HEK293 (cell line): ENCODE data around the gene FAM89A.

Experiments used
- CTCF ChIA-PET: fragments of 350-600 bp; formaldehyde crosslinking; extraction: SDS; loops from one replicate; lab custom pipeline; 2021; ENCODE audit warnings: antibody characterized with exemption; lab: Yijun Ruan, JAX
- POLR2A ChIA-PET: fragments of 300-600 bp; formaldehyde crosslinking; extraction: SDS; loops from one replicate; lab custom pipeline; 2020; ENCODE audit warnings: antibody characterized with exemption, inconsistent platforms; lab: Yijun Ruan, JAX
- H3K27ac ChIP-seq: fragments of 200-500 bp; sonication (Bioruptor generic); 2 replicates; pipeline ENCODE4 v1.5.1; 2014; ENCODE audit warnings: low read depth, low read length, control low read depth, inconsistent platforms; ENCODE audit errors: extremely low read depth
- H3K36me3 ChIP-seq, 2 experiments: fragments of 200-500 bp in 1 of 2; sonication (Bioruptor generic) in 1 of 2; 1 replicate in 1 of 2; 2 replicates in 1 of 2; pipeline ENCODE4 v1.5.1; 2014 to 2017; ENCODE audit warnings: inconsistent platforms in 2 of 2, low read length in 2 of 2; ENCODE audit not compliant: control insufficient read depth in 2 of 2, insufficient read depth in 1 of 2
- H3K4me1 ChIP-seq: fragments of 200-500 bp; sonication (Bioruptor generic); 2 replicates; pipeline ENCODE4 v1.5.1; 2014; ENCODE audit warnings: mild to moderate bottlenecking, low read length, inconsistent platforms; ENCODE audit not compliant: control insufficient read depth, insufficient read depth
- H3K4me3 ChIP-seq: 2 replicates; pipeline ENCODE4 v1.5.1; 2011; ENCODE audit warnings: low read depth, mild to moderate bottlenecking, control low read depth, low read length, moderate library complexity
- H3K9me3 ChIP-seq: fragments of 200-500 bp; sonication (Bioruptor generic); 2 replicates; pipeline ENCODE4 v1.5.1; 2014; ENCODE audit warnings: low read depth, low read length, inconsistent platforms; ENCODE audit not compliant: control insufficient read depth, insufficient read depth
- ATF2 ChIP-seq: fragments of 450-650 bp; formaldehyde crosslinking; IDR thresholded peaks from 2 replicates; pipeline ENCODE4 v1.5.1; 2016; ENCODE audit warnings: missing biosample characterization, missing genetic modification characterization, low read depth
- ELK4 ChIP-seq: IDR thresholded peaks from 2 replicates; pipeline ENCODE4 v1.6.1; 2011; ENCODE audit warnings: mild to moderate bottlenecking, low read depth, low read length, borderline replicate concordance
- HOXA7 ChIP-seq: sonication (generic); formaldehyde crosslinking; IDR thresholded peaks from 2 replicates; pipeline ENCODE4 v1.8.1; 2022; ENCODE audit warnings: missing genetic modification reagents, borderline replicate concordance
- IKZF3 ChIP-seq: fragments of 450-650 bp; IDR thresholded peaks from 2 replicates; pipeline ENCODE4 v1.5.0; 2018; ENCODE audit warnings: missing biosample characterization, mild to moderate bottlenecking, missing genetic modification characterization, moderate library complexity
- KLF16 ChIP-seq: fragments of 450-650 bp; formaldehyde crosslinking; IDR thresholded peaks from 2 replicates; pipeline ENCODE4 v1.5.1; 2017; ENCODE audit warnings: missing biosample characterization, missing genetic modification characterization
- RBAK ChIP-seq: fragments of 450-650 bp; formaldehyde crosslinking; IDR thresholded peaks from 2 replicates; pipeline ENCODE4 v1.5.1; 2016; ENCODE audit warnings: missing biosample characterization, missing genetic modification characterization
- SP2 ChIP-seq: fragments of 450-650 bp; formaldehyde crosslinking; IDR thresholded peaks from 2 replicates; pipeline ENCODE4 v1.5.1; 2016; ENCODE audit warnings: missing biosample characterization, missing genetic modification characterization
- SP3 ChIP-seq: fragments of 450-650 bp; formaldehyde crosslinking; IDR thresholded peaks from 2 replicates; pipeline ENCODE4 v1.5.1; 2016; ENCODE audit warnings: missing biosample characterization, missing genetic modification characterization
- ZBTB20 ChIP-seq: fragments of 450-650 bp; formaldehyde crosslinking; IDR thresholded peaks from 2 replicates; pipeline ENCODE4 v1.5.1; 2016; ENCODE audit warnings: missing biosample characterization, missing genetic modification characterization
- ZBTB44 ChIP-seq: fragments of 450-650 bp; IDR thresholded peaks from 2 replicates; pipeline ENCODE4 v1.5.1; 2018; ENCODE audit warnings: missing biosample characterization, mild to moderate bottlenecking, missing genetic modification characterization
- ZBTB8A ChIP-seq: fragments of 450-650 bp; formaldehyde crosslinking; IDR thresholded peaks from 2 replicates; pipeline ENCODE4 v1.5.1; 2016; ENCODE audit warnings: missing biosample characterization, missing genetic modification characterization
- ZFHX2 ChIP-seq: fragments of 450-650 bp; formaldehyde crosslinking; conservative IDR thresholded peaks from 2 replicates; pipeline ENCODE4 v1.5.1; 2016; ENCODE audit warnings: missing biosample characterization, missing genetic modification characterization
- ZNF10 ChIP-seq: fragments of 450-650 bp; formaldehyde crosslinking; IDR thresholded peaks from 2 replicates; pipeline ENCODE4 v1.5.1; 2017; ENCODE audit warnings: missing biosample characterization, missing genetic modification characterization
- ZNF114 ChIP-seq: fragments of 450-650 bp; formaldehyde crosslinking; IDR thresholded peaks from 2 replicates; pipeline ENCODE4 v1.5.0; 2017; ENCODE audit warnings: missing biosample characterization, missing genetic modification characterization
- ZNF18 ChIP-seq: fragments of 450-650 bp; formaldehyde crosslinking; IDR thresholded peaks from 2 replicates; pipeline ENCODE4 v1.5.1; 2016; ENCODE audit warnings: missing biosample characterization, missing genetic modification characterization
- ZNF211 ChIP-seq: fragments of 450-650 bp; formaldehyde crosslinking; IDR thresholded peaks from 2 replicates; pipeline ENCODE4 v1.5.1; 2016; ENCODE audit warnings: low read depth, missing biosample characterization, missing genetic modification characterization
- ZNF214 ChIP-seq: fragments of 450-650 bp; formaldehyde crosslinking; IDR thresholded peaks from 2 replicates; pipeline ENCODE4 v1.5.1; 2017; ENCODE audit warnings: missing biosample characterization, mild to moderate bottlenecking, missing genetic modification characterization, borderline replicate concordance
- ZNF23 ChIP-seq: fragments of 450-650 bp; formaldehyde crosslinking; IDR thresholded peaks from 2 replicates; pipeline ENCODE4 v1.5.1; 2016; ENCODE audit warnings: missing biosample characterization, missing genetic modification characterization, borderline replicate concordance
- ZNF24 ChIP-seq: fragments of 450-650 bp; formaldehyde crosslinking; IDR thresholded peaks from 2 replicates; pipeline ENCODE4 v1.5.1; 2016; ENCODE audit warnings: missing biosample characterization, missing genetic modification characterization
- ZNF248 ChIP-seq: fragments of 450-650 bp; formaldehyde crosslinking; IDR thresholded peaks from 2 replicates; pipeline ENCODE4 v1.5.1; 2017; ENCODE audit warnings: missing biosample characterization, missing genetic modification characterization
- ZNF311 ChIP-seq: fragments of 450-650 bp; formaldehyde crosslinking; IDR thresholded peaks from 2 replicates; pipeline ENCODE4 v1.5.1; 2017; ENCODE audit warnings: missing biosample characterization, missing genetic modification characterization, borderline replicate concordance
- ZNF366 ChIP-seq: fragments of 450-650 bp; formaldehyde crosslinking; conservative IDR thresholded peaks from 2 replicates; pipeline ENCODE4 v1.5.1; 2016; ENCODE audit warnings: missing biosample characterization, missing genetic modification characterization
- ZNF530 ChIP-seq: fragments of 450-650 bp; formaldehyde crosslinking; IDR thresholded peaks from 2 replicates; pipeline ENCODE4 v1.5.1; 2016; ENCODE audit warnings: low read depth, missing biosample characterization, missing genetic modification characterization
- ZNF544 ChIP-seq: fragments of 450-650 bp; formaldehyde crosslinking; IDR thresholded peaks from 2 replicates; pipeline ENCODE4 v1.5.0; 2017; ENCODE audit warnings: missing biosample characterization, missing genetic modification characterization
- ZNF561 ChIP-seq: fragments of 450-650 bp; IDR thresholded peaks from 2 replicates; pipeline ENCODE4 v1.5.1; 2018; ENCODE audit warnings: missing biosample characterization, missing genetic modification characterization, borderline replicate concordance
- ZNF571 ChIP-seq: fragments of 450-650 bp; formaldehyde crosslinking; IDR thresholded peaks from 2 replicates; pipeline ENCODE4 v1.5.0; 2017; ENCODE audit warnings: missing biosample characterization, missing genetic modification characterization
- ZNF580 ChIP-seq: fragments of 450-650 bp; formaldehyde crosslinking; IDR thresholded peaks from 2 replicates; pipeline ENCODE4 v1.5.1; 2016; ENCODE audit warnings: missing biosample characterization, missing genetic modification characterization
- ZNF585B ChIP-seq: fragments of 450-650 bp; formaldehyde crosslinking; IDR thresholded peaks from 2 replicates; pipeline ENCODE4 v1.5.1; 2016; ENCODE audit warnings: missing biosample characterization, missing genetic modification characterization
- ZNF623 ChIP-seq: fragments of 450-650 bp; formaldehyde crosslinking; IDR thresholded peaks from 2 replicates; pipeline ENCODE4 v1.5.1; 2016; ENCODE audit warnings: missing biosample characterization, missing genetic modification characterization
- ZNF677 ChIP-seq: fragments of 450-650 bp; IDR thresholded peaks from 2 replicates; pipeline ENCODE4 v1.5.0; 2018; ENCODE audit warnings: missing biosample characterization, mild to moderate bottlenecking, missing genetic modification characterization, moderate library complexity
- ZNF692 ChIP-seq: fragments of 450-650 bp; formaldehyde crosslinking; IDR thresholded peaks from 2 replicates; pipeline ENCODE4 v1.5.1; 2016; ENCODE audit warnings: missing biosample characterization, missing genetic modification characterization
- ZNF768 ChIP-seq: fragments of 450-650 bp; formaldehyde crosslinking; IDR thresholded peaks from 2 replicates; pipeline ENCODE4 v1.5.1; 2018; ENCODE audit warnings: missing biosample characterization, mild to moderate bottlenecking, missing genetic modification characterization

Gene FAM89A

GRCh38 chr1:231062500-231063270 is 22.6 kb upstream of the FAM89A start:
- CTCF ChIA-PET, result interaction anchor here (0.5 to 0.7 kb wide), 2 partner anchors 32 to 43 kb away, joined by 3 to 4 read pairs; no protein-coding TSS in a partner anchor
- H3K36me3 ChIP-seq, result no peaks in the 10 kb centered on the region
- POLR2A ChIA-PET, result no interaction called here
- TF ChIP-seq SP2 (tag by site-specific recombination), result no peak
- TF ChIP-seq ZNF311, result no peak
- TF ChIP-seq RBAK (tag by site-specific recombination), result no peak
- TF ChIP-seq ZNF23 (tag by site-specific recombination), result no peak
- no peak for TF ChIP-seq ZNF248
- TF ChIP-seq SP3 (tag by site-specific recombination), result no peak
- no peak for TF ChIP-seq ZNF114
- TF ChIP-seq ZNF580 (tag by site-specific recombination), result no peak
- no peak for TF ChIP-seq ZNF530 (tag by site-specific recombination)
- TF ChIP-seq ZNF692, result 0 out of 2 replicates have a peak, but pooled peaks have one; percentile 20
- TF ChIP-seq ZNF24 (tag by site-specific recombination), result no peak
- TF ChIP-seq ZNF366, result no peak
- TF ChIP-seq ZNF768 (tag by site-specific recombination), result no peak
- TF ChIP-seq ZNF585B (tag by site-specific recombination), result no peak
- no peak for TF ChIP-seq ELK4
- no peak for TF ChIP-seq ZNF561 (tag by site-specific recombination)
- TF ChIP-seq ZNF214 (tag by site-specific recombination), result no peak
- TF ChIP-seq KLF16, result no peak; the same call in 1 of the 2 replicates
- TF ChIP-seq ZBTB20, result no peak
- no peak for TF ChIP-seq ZNF211
- TF ChIP-seq ZNF544, result no peak
- TF ChIP-seq ATF2 (tag by site-specific recombination), result peak; percentile 87
- no peak for TF ChIP-seq ZNF623 (tag by site-specific recombination)
- no peak for TF ChIP-seq ZNF677 (tag by site-specific recombination)
- TF ChIP-seq ZNF18 (tag by site-specific recombination), result no peak
- TF ChIP-seq ZFHX2 (tag by site-specific recombination), result no peak
- TF ChIP-seq ZBTB44 (tag by site-specific recombination), result peak; percentile 73
- no peak for TF ChIP-seq ZNF571
- no peak for TF ChIP-seq ZBTB8A (tag by site-specific recombination)
- TF ChIP-seq HOXA7 (CRISPR knock-in tag), result no peak
- no peak for TF ChIP-seq IKZF3 (tag by site-specific recombination)
- TF ChIP-seq ZNF10 (tag by site-specific recombination), result peak; percentile 14; the same call in 1 of the 2 replicates

More at GRCh38 chr1:231062500-231063270, 22.6 kb upstream of the FAM89A start:
- no peak overlapping the region for H3K4me3 ChIP-seq
- no peaks in the 10 kb centered on the region for H3K4me1 ChIP-seq
- no peaks in the 10 kb centered on the region for H3K9me3 ChIP-seq
- H3K27ac ChIP-seq, result no peak overlapping the region
